Cerebellar cortex (tissue), 1 donor: ENCODE data around the gene GMDS.
"Not testable (repeated sequence)": the region's sequence is repeated elsewhere in the genome, so short reads cannot be mapped to it uniquely, and the experiment has no call there.

ENCODE experiments used
- DNase-seq: peaks from one replicate; pipeline ENCODE4 v3.0.0-alpha.2; 2015; ENCODE audit warnings: low spot score

The GMDS gene

DNA sequence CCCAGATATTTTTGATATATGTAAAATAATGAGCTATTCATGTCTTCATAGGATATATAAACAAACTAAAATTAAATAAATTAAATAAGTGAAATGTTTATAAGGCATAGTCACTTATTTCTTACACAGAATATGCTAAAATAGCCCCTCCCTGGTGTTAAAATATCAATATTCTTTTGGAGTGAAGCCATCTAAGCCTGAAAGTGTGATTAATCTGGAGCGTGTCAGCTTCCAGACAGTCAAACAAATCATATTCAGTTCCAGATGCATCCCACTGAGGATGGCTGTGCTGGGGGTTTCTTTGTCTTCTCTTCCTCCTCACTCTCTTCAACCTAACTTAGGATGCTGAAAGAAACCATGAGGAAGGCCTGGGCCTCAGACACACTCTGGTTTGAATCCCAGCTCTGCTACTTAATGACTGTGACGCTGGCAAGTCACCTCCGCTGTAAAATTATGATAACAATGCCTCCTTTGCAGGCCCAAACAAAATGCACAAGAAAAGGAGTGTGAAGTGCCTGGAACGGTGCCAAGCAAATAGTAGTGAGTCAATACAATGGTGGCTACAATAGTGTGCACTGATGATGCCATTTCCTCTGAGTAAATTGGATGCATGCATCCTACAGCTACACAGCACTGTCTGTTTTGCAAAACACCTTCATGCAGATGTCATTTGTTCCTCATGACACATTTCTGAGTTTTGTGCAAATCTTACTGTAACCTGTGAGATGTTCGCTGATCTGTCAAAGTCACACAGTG is 474.3 kb downstream of the GMDS start:
- DNase-seq, result no peak

DNA sequence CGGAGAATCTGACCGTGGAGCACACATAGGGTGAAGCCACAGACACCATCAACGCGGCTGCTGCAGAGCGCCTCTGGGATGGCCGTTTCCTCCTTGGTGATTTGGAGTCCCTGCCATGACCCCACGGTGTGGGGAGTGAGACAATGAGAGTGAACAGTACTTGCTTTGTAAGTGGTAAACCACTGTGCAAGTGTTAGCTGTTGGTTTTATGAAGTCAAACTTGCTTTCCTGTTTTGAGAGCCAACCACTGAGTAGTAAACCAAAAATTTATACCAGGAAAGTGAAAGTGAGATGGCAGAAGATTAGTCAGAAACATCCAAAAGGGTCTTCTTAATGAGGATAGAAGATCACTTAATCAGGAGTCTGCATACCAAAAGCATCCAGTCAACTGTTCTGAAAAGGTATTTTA is 475.0 kb downstream of the GMDS start:
- no peak for DNase-seq

DNA sequence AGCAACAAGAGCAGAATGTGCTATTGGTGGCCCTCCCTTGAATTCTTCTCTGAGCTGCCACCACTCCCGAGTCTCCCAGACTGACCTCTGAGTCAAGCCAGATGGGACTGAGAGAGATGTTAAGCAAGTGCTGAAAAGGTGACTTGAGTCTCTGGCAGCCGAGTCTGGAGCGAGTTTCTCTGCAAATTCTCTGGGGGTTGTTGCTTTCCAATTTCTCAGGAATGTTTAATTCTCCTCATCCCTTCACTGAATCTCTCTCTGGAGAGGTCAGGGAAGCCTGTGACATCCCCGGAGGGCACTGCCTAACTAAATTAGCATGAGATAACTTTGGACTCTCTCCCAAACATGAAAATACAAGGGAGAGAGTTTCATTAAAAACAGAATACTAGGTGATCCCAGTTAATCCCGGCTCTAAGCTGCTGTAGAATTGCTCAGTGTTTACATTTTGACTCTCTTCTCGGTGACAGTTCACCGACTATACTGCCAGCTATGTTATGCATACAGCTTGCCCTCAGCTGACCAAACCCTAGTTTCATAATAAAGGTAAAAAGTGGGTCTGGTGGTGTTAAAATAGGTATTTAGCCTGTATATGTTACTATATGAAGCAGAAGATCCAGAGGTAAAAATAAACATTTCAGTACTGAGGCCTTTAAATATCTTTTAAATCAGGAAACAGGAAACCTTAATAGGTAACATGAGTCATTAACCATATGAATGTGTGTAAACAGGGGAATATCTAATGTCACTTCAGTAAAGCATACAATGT is 477.7 kb downstream of the GMDS start:
- DNase-seq, result no peak

DNA sequence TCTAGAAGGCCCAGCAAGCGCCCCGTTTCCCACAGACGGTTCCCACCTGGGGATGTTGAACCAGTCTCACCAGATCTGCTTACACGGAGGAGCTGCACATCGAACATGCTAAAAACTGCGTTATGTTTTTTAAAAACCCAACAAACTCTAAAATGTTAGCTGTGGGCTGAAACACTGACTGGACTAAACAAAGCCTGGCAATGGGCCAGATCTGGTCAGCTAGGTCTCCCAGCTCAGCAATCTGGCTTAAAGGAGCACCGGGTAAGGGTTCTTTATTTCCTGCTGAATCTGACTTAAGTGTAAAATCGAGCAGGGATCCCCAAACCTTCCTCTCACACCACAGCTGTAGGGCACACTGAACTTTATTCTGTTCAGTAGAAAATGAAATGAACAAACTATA is 478.8 kb downstream of the GMDS start:
- peak; percentile 13 for DNase-seq

DNA sequence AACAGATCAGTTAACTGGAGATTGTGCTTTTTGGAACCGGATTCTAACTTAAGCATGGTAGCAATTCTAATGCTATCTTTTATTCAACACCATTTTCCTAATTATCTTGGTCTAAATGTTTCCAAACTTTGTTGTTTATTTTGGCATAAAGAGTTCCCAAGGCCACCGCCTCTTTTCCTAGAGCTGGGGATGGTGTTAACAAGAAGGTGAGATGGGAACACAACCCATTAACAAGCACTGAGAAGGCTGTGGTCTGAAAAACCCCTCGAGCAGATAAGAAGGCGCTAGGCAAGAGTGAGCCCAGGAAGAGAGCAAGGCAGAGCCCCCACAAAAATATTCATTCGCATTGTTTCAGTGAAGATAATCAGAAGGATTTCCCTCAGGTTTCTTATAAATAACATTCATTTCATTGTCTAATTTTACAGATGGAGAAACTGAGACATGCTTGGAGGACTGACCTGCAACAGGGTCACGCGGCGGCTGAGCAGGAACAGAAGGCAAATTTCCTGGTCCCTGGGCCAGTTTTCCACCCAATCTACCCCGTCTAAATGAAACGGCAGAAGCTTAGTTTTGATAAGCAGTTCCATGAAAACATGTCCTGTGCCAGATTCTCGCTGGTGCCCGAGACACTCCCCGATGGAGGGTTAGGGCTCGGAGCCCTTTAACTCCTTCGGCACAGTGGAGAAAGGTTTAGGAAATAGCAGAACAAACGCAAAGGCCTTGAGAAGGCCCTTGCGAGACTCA is 480.1 kb downstream of the GMDS start:
- DNase-seq, result no peak

DNA sequence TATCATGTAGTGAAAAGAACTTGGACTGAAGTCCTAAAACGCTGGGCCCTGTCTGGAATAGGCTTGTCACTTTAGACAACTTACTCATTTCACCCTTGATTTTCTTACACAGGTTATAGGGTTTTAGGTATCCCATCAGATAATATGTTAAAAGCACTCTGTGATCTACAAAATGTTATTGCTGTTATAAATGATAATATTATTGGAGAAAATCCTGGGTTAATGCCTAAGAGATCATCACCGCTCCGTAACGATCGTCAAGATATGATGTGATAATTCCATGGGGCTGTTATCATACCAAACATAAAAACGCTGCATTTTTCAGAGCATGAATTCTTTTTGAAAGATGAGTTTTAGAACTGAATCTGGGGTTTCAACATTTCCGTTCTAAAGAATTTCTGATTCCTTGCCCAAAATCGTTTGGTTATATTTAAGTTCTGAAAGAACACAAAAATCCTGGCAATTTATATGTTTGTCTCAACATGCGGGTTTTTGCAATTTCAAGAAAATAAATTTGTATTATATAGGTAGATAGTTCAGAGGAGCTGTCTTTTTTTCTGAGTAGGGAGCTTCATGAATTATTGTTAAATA is 480.9 kb downstream of the GMDS start:
- DNase-seq, result no peak

DNA sequence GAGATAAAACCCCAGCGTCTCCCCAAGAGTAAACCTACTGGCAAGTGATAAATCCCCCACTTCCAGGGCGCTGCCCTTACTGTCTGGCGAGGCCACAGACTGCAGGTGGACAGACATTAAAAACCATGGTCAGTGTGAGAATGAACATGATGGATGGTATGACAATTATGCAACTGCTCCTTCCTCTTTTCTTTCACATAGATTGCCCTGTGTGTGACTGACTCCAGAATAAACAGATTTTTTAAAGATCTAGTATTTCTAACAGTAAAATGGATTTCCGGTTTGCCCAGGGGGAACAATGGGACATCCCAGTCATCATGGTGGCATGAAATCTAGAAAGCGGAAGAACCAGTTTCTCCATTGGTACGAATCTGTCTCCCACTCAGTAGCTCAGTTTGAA is 482.0 kb downstream of the GMDS start:
- no peak for DNase-seq

DNA sequence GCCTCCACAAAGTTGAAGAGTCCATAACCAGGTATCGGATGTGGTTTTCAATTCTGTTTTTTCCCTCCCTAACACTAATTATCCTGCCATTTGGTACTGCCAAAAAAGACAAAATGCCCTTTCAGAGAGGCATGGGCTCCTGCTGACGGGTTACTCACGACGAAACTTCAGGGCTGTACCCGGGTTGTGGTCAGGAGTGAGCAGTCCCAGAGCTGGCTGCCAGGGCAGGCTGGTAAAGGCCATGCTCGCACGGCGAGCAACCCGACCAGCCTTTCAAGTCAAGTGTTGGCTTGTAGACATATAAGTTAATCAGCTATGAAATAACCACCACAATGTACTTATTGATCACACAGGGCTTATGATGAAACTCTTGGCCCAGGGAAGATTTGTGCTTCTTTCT is 483.2 kb downstream of the GMDS start:
- no peak for DNase-seq

DNA sequence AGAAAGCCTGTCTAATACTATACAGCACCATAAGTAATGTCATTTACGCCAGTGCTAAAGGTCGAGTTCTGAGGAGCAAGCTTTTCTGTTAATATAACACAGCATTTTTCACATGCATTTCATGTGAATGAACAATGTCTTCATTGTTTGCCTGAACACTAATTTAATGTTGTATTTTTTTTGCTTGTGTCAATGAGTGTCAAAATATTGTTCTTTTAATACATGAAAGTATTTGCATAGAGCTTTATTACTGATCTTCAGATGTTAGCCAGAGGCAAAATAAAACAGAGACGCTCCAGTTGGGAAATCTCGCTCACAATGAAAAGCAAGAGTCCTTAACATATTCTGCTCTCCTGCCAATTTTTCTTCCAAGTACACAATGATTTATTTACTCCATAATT is 483.9 kb downstream of the GMDS start:
- no peak for DNase-seq

DNA sequence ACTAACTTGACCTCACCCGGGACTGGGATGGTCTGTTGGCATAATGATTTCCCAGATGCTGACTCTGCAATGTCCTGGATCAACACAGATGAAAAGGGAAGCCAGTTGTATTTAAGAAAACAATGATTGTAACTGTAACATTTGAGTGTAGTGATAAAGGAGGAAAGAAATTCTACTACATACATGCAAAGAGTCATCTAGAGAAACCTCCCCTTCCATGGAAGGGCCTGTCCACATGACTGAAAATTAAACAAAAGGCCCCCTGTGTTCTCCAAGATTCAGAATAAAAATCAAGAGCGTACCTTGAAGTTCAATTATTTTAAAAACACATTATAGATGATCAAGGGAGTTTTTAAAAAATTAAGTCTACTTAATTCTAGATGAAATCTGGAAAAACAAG is 484.5 kb downstream of the GMDS start:
- DNase-seq, result no peak

DNA sequence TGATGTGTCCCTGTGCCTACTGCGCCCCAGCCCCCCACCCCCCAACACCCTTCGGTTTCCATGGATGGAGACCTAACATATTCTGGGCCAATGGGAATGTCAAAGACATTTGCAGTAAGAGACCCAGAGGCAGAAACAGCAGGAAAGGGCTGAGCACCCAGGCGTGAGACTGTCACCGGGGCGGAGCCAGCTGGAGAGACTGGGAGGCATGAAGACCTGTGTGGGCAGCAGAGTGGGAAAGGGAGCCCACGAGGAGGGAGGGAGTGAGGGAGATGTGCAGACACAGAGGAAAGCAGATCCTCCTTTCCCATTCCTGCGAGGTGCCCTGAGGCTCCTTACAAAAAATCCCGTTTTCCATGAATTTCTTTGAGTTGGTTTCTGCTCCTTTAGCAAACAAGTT is 485.5 kb downstream of the GMDS start:
- no peak for DNase-seq

DNA sequence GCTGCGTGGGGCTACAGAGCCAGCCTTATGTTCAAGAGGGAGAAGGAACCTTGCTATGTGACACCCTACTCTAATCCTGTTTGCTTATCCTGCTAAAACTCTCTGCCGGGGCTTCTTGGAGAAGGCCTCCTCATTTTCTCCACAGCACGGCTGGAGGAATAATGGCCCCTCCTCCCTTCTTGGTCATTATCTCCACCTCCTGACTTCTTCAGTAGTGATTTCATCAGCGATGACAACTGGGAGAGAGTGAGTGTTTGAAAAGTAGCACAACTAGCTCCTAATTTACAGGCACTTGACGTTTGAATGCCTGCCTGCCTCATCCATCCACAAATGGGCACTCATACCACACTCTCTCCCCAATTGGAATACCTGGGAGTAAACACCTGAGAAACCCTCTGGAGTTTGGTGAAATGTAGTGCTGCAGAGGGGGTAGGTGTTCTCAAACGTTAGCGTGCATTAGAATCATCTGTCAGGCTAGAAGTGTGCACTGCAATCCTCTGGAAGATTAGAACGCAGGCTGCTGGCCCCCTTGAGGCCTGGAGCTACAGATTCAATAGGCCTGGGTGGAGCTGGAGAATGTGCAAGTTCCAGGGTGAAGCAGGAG is 487.2 kb downstream of the GMDS start:
- no peak for DNase-seq

DNA sequence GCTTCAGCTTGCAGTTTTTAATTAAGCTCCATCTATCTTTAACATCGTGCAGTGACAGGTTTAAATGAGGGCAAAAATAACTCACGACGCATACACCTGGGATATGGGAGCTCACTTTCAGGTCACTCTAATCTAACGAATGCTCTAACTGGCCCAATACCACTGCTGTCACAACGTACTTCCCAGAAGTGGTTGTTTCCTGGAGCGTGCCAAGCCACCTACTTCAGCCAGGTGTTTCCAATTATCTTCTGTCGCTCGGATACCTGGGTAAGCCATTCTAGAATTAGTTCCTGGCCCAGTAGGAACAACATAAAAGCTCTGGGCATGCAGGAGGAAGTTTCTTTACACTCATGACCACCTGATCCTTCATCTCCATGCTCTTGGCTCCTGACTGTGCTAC is 488.3 kb downstream of the GMDS start:
- no peak for DNase-seq

DNA sequence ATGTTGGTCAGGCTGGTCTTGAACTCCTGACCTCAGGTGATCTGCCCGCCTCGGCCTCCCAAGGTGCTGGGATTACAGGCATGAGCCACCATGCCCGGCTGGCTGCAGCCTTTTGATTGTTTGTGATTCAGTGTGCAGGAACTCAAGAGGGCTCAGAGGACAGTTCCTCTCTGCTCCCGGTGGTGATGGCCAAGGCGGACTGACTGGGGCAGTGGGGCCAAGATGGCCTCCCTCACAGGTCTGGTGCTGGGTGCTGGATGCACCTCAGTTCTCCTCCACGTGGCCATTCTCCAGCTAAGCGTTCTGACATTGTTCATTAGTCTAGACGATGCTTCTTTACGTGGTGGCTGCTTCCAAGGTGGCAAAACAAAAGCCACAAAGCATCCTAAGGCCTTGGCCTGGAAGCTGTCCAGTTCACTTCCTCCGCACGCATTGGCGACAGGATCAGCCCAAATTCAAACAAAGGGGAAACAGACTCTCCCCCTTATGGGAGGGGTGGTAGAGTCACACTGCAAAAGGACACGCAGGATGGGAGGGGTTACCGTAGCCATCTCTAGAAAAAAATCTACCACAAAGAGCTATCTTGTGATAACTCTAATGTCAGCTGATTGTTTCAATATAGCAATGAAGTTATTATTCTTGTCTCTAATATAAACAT is 488.8 kb downstream of the GMDS start:
- DNase-seq, result no peak

DNA sequence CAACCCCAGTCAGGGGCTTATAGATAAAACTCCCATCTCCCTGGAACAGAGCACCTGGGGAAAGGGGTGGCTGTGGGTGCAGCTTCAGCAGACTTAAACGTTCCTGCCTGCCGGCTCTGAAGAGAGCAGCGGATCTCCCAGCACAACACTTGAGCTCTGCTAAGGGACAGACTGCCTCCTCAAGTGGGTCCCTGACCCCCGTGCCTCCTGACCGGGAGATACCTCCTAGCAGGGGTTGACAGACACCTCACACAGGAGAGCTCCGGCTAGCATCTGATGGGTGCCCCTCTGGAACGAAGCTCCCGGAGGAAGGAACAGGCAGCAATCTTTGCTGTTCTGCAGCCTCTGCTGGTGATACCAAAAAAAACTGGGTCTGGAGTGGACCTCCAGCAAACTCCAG is 494.3 kb downstream of the GMDS start:
- not testable (repeated sequence) for DNase-seq

DNA sequence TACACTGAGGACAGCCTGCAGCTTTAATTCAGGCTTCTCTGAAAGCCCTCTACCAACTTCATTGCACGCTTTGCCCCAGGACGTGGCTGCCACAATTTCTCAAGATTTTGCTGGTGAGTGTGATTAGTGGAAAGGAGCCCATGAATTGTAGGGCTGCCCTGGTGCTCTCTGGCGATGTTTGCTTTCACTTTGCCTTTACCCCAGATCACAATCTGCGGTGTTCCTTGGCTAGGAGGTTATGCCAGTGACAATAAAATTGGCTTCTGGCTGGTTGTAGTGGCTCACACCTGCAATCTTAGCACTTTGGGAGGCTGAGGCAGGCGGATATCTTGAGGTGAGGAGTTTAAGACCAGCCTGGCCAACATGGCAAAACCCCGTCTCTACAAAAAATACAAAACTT is 496.4 kb downstream of the GMDS start:
- no peak for DNase-seq

DNA sequence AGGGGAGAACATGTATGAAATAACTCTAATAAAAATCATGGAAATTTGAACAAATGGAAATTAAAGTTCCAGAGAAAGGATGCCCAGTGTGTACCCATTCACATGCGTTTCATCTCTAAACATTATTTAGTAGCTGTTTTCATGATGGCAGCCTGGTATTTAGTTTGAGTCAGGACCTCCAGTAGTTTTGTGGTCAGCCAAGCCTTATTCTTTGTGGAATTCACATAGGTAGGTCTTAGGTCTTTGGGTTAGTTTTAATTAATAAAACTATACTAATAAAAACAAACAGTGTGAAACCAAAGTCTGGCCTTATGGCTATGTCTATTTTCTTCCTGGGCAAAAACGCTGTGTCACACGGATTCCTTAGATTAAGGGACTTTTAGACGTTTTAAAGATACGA is 497.9 kb downstream of the GMDS start:
- no peak for DNase-seq

DNA sequence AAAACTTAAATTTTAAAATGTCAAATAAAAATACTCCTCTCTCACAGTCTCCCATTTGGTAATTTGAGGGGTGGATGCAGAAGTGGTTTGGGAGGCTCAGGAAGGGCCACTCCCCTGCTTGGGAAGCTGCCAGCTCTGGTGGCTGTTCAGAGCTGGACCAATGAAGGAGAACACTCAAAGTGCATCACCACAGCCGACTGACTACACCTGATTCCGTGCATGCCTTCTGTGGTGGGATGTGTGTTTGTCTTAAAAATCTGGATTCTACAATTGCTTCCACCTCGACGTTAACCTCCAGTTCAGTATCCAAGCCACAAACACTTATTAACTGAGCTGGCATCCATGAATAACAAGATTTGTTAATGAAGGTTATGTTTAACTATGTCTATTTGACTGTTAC is 498.4 kb downstream of the GMDS start:
- DNase-seq, result no peak

DNA sequence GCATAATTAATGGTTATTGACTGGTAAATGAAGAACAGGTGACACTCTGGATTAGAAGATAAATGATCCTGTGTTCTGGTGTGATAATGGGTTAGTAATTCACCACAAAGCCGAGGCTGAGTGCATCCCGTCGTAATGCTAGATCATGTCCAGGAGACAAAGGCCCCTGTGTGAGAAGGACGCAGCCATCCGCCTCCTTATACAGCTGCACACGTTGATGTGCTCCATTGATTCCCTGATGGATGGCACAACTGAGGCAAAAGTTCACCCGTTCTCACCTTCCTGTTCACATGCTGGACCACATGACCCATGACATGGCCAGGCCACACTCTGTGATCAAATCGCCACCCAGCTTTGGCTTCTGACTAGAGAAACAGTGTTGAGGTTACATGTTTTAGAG is 499.6 kb downstream of the GMDS start:
- DNase-seq, result no peak

DNA sequence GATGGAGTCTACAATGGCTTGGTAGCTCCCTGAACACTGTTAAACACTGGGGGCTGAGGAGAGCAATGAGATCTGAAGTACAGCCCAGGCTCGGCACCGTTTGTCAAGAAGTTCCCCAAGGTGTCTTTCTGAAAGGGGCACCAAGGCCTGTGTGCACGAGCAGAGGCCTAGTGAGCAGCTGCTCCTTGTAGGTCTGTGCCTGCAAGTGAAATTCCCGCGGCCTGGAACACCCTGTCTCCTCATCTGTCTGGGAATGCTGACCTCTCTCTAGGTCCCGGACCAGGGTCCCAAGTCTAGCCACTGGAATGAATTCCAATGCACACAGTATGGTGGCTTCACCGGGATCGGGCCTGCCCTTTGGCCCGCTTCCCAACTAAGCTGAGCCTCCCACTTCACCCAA is 500.9 kb downstream of the GMDS start:
- no peak for DNase-seq

DNA sequence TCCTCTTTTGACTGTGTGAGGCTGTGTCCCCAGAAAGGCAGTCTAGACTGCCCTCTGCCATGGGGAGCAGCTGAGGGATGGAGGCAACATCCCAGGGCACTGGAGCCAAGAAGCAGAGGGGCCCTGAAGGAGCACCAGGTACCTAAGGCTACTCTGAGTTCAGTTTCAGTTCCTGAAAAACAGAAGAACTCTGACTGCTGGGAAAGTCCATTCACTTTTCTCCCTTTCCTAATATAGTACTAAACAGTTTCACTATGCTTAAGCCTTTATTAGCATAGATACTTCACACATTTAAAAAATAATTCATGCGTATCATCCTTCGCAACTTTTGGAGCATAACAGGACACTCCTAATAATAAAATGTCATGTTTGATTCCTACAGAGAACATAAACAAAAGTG is 505.7 kb downstream of the GMDS start:
- no peak for DNase-seq

DNA sequence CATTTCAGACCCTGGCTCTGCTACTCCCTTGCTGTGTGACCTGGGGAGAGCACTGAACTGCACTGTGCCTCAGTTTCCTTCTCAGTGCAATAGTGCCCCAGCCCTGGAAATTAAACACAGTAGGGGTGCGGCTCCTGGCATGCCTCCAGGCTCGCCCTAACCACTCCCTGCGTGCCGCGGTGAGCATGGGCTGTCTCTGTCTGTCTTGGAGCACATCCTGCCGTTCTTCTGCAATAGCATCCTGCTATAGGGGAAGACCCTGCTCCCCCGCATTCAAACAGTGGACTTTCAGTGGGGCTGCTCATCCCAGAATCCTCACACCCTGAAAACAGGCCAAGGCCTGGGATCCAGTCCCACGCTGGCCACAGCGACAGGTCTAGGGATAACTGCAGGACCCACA is 506.2 kb downstream of the GMDS start:
- no peak for DNase-seq
